H1 (cell line): ENCODE measurements around the gene DSTN. TPM values are rescaled to one million over a fixed set of nuclear protein-coding genes. Genes with fewer than 3 reads are reported as not detected.

Experiments used
- polyA plus RNA-seq, 7 experiments: library from polyadenylated mRNA; depleted of rRNA in 3 of 7; stranded (reverse) in 5 of 7; unstranded in 2 of 7; fragments of >200 nt in 5 of 7; fragments of 200-250 nt in 2 of 7; gene quantifications; 1 replicate in 5 of 7; 2 replicates in 1 of 7; 4 replicates in 1 of 7; pipeline versions ENCODE4 v1.2.1 to v1.2.3, GENCODE V29; 2011 to 2013; ENCODE audit warnings: missing spikeins in 2 of 7, mixed read lengths in 2 of 7
- total RNA-seq: library from RNA; stranded (reverse); fragmentation: NEBNext Ultra II Directional; extraction: Animal tissue kit (Norgen Biotek cat#: 25700); gene quantifications from 2 replicates; pipeline ENCODE4 v1.2.1, GENCODE V29; 2021
- TF ChIP-seq, protein P1 (sequence below): IDR thresholded peaks from 2 replicates; pipeline ENCODE4 v1.6.1; 2012; ENCODE audit warnings: low read length, inconsistent platforms

Gene DSTN
- total and polyA plus RNA-seq, 2 of the 8 experiments (the other 6 are each of a cell fraction or from before 2014, with no cell fraction given) = 43.3 to 208 TPM

- TF ChIP-seq, protein P1, sequence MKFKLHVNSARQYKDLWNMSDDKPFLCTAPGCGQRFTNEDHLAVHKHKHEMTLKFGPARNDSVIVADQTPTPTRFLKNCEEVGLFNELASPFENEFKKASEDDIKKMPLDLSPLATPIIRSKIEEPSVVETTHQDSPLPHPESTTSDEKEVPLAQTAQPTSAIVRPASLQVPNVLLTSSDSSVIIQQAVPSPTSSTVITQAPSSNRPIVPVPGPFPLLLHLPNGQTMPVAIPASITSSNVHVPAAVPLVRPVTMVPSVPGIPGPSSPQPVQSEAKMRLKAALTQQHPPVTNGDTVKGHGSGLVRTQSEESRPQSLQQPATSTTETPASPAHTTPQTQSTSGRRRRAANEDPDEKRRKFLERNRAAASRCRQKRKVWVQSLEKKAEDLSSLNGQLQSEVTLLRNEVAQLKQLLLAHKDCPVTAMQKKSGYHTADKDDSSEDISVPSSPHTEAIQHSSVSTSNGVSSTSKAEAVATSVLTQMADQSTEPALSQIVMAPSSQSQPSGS = no peak
Observed at GRCh38 chr20:17621229-17621968, 51.5 kb downstream of the DSTN start (continued).
